HepG2 (cell line): Measurements from ENCODE around the gene UQCC2. TPM values are rescaled to one million over a fixed set of nuclear protein-coding genes. Genes with fewer than 3 reads are reported as not detected.
A peak's percentile ranks its signal among the peaks of the same experiment; 100 is the strongest.

Experiments
- ATAC-seq: fragments of 200-7000 bp; cut with Tn5 transposase; 3 replicates; pipeline ENCODE4 v1.9.1; 2020; ENCODE audit warnings: mild to moderate bottlenecking, moderate library complexity
- BruUV-seq: library from RNA; stranded (reverse); fragments of 400-500 nt; replicated peaks from 2 replicates; lab custom pipeline; 2021; lab: Mats Ljungman, UMichigan
- CTCF ChIA-PET: fragments of 300-600 bp; formaldehyde crosslinking; extraction: SDS; loops from one replicate; lab custom pipeline; 2021; ENCODE audit warnings: low total read pairs, inconsistent platforms, low intra/inter-chr PET ratio; lab: Yijun Ruan, JAX
- POLR2A ChIA-PET: fragments of 350-600 bp; sonication (Branson Sonifier 250); formaldehyde crosslinking; loops from one replicate; lab custom pipeline; 2020; ENCODE audit warnings: antibody characterized with exemption, inconsistent platforms; lab: Yijun Ruan, JAX
- DNase-seq: peaks from one replicate; pipeline ENCODE4 v3.0.0-alpha.2; 2015; ENCODE audit warnings: low spot score
- FAIRE-seq: peaks from 3 replicates; lab custom pipeline; 2011; peaks lifted over from hg19 to GRCh38; lab: Jason Lieb, UNC
- H2AFZ ChIP-seq: one replicate; pipeline ENCODE4 v1.6.1; 2011; ENCODE audit warnings: low read length, inconsistent platforms
- H3K27ac ChIP-seq: fragments of 300-600 bp; 3 replicates; pipeline ENCODE4 v1.8.0; 2011; ENCODE audit warnings: mixed run types, mild to moderate bottlenecking, mixed read lengths, low read length, inconsistent platforms; ENCODE audit not compliant: insufficient read depth; ENCODE audit errors: extremely low read length
- H3K27me3 ChIP-seq, 2 experiments: fragments of 200-600 bp in 1 of 2; 2 replicates in 1 of 2; 3 replicates in 1 of 2; pipeline versions ENCODE4 v1.6.0 to v1.8.0; 2011; ENCODE audit warnings: low read length in 2 of 2, mild to moderate bottlenecking in 2 of 2, moderate library complexity in 2 of 2, inconsistent platforms in 1 of 2; ENCODE audit not compliant: insufficient read depth in 2 of 2, control insufficient read depth in 1 of 2
- H3K36me3 ChIP-seq, 2 experiments: fragments of 200-600 bp in 1 of 2; replicated peaks in 1 of 2; 2 replicates in 1 of 2; 3 replicates in 1 of 2; pipeline versions ENCODE4 v1.5.1 to v1.8.0; 2011; ENCODE audit warnings: low read length in 2 of 2, inconsistent platforms in 1 of 2; ENCODE audit not compliant: insufficient read depth in 2 of 2, control insufficient read depth in 1 of 2
- H3K4me1 ChIP-seq: 2 replicates; pipeline ENCODE4 v1.5.1; 2012; ENCODE audit warnings: low read length, inconsistent platforms; ENCODE audit not compliant: insufficient read depth
- H3K4me2 ChIP-seq: 2 replicates; pipeline ENCODE4 v1.6.0; 2011; ENCODE audit warnings: low read depth, low read length, inconsistent platforms
- H3K4me3 ChIP-seq, 3 experiments: fragments of 200-600 bp in 1 of 3; sonication (generic), shearing (Covaris generic) in 1 of 3; replicated peaks in 1 of 3; 2 replicates each; pipeline ENCODE4 v1.5.1; 2011 to 2016; ENCODE audit warnings: low read length in 3 of 3, inconsistent platforms in 2 of 3, low read depth in 2 of 3, mild to moderate bottlenecking in 2 of 3, control low read depth in 1 of 3, mixed read lengths in 1 of 3; ENCODE audit not compliant: insufficient read depth in 1 of 3
- H3K79me2 ChIP-seq: one replicate; pipeline ENCODE4 v1.6.1; 2011; ENCODE audit warnings: low read length, inconsistent platforms; ENCODE audit not compliant: insufficient read depth
- H3K9ac ChIP-seq: 2 replicates; pipeline ENCODE4 v1.6.0; 2011; ENCODE audit warnings: mild to moderate bottlenecking, low read depth, low read length, inconsistent platforms; ENCODE audit not compliant: insufficient read depth
- H3K9me3 ChIP-seq: 2 replicates; pipeline ENCODE4 v1.5.1; 2012; ENCODE audit warnings: mild to moderate bottlenecking, low read length
- H4K20me1 ChIP-seq: 2 replicates; pipeline ENCODE4 v1.6.0; 2011; ENCODE audit warnings: inconsistent platforms, mild to moderate bottlenecking, low read length, moderate library complexity; ENCODE audit not compliant: insufficient read depth
- CAMTA2 ChIP-seq: sonication (generic); formaldehyde crosslinking; IDR thresholded peaks from 2 replicates; pipeline ENCODE4 v1.4.0; 2020; ENCODE audit warnings: mild to moderate bottlenecking, missing genetic modification reagents, borderline replicate concordance
- CC2D1A ChIP-seq: sonication (generic); formaldehyde crosslinking; IDR thresholded peaks from 2 replicates; pipeline ENCODE4 v1.8.1; 2023; ENCODE audit warnings: mild to moderate bottlenecking, missing genetic modification reagents
- ETV5 ChIP-seq: IDR thresholded peaks from 2 replicates; pipeline ENCODE4 v1.6.1; 2018; ENCODE audit warnings: missing biosample characterization, missing genetic modification reagents, inconsistent platforms, borderline replicate concordance
- GZF1 ChIP-seq: sonication (generic); formaldehyde crosslinking; IDR thresholded peaks from 2 replicates; pipeline ENCODE4 v1.5.1; 2020; ENCODE audit warnings: mild to moderate bottlenecking, missing genetic modification reagents
- HMGXB4 ChIP-seq, 2 experiments: sonication (generic) in 1 of 2; formaldehyde crosslinking in 1 of 2; IDR thresholded peaks; 2 replicates each; pipeline versions ENCODE4 v1.4.0 to v1.6.1; 2018 to 2020; ENCODE audit warnings: missing genetic modification reagents in 2 of 2, borderline replicate concordance in 1 of 2, low read depth in 1 of 2, mild to moderate bottlenecking in 1 of 2, missing biosample characterization in 1 of 2
- JUN ChIP-seq: sonication (generic); formaldehyde crosslinking; IDR thresholded peaks from 2 replicates; pipeline ENCODE4 v1.4.0; 2020; ENCODE audit warnings: mild to moderate bottlenecking, missing genetic modification reagents
- MAZ ChIP-seq, 2 experiments: sonication (generic) in 1 of 2; formaldehyde crosslinking in 1 of 2; IDR thresholded peaks; 2 replicates each; pipeline versions ENCODE4 v1.5.0 to v1.6.1; 2012 to 2020; ENCODE audit warnings: low read depth in 2 of 2, mild to moderate bottlenecking in 2 of 2, borderline replicate concordance in 1 of 2, improper control_type of control experiment in 1 of 2, low read length in 1 of 2, missing genetic modification reagents in 1 of 2, moderate library complexity in 1 of 2
- MIXL1 ChIP-seq: IDR thresholded peaks from 2 replicates; pipeline ENCODE4 v1.6.1; 2016
- MXI1 ChIP-seq: IDR thresholded peaks from 3 replicates; pipeline ENCODE4 v1.6.1; 2012; ENCODE audit warnings: low read depth, low read length, inconsistent platforms, borderline replicate concordance
- NBN ChIP-seq: fragments of 450-650 bp; conservative IDR thresholded peaks from 2 replicates; pipeline ENCODE4 v1.6.1; 2017
- NR2F6 ChIP-seq, 2 experiments: IDR thresholded peaks; 2 replicates each; pipeline ENCODE4 v1.6.1; 2016; ENCODE audit warnings: antibody characterized with exemption in 1 of 2, mild to moderate bottlenecking in 1 of 2
- PTBP1 ChIP-seq: fragments of 200-400 bp; formaldehyde crosslinking; IDR thresholded peaks from 2 replicates; pipeline ENCODE4 v1.6.1; 2018; ENCODE audit warnings: low read length, low read depth; ENCODE audit not compliant: poor library complexity, severe bottlenecking
- RAD21 ChIP-seq: fragments of 450-650 bp; formaldehyde crosslinking; IDR thresholded peaks from 2 replicates; pipeline ENCODE4 v1.5.0; 2020; ENCODE audit warnings: mild to moderate bottlenecking
- RARA ChIP-seq: IDR thresholded peaks from 2 replicates; pipeline ENCODE4 v1.6.1; 2016; ENCODE audit warnings: missing genetic modification reagents, missing compliant biosample characterization
- SAP130 ChIP-seq: IDR thresholded peaks from 2 replicates; pipeline ENCODE4 v1.6.1; 2016; ENCODE audit warnings: low read depth
- SKI ChIP-seq: fragments of 450-650 bp; IDR thresholded peaks from one replicate; pipeline ENCODE4 v1.6.1; 2018; ENCODE audit warnings: mild to moderate bottlenecking; ENCODE audit not compliant: partially characterized antibody
- STAG1 ChIP-seq: sonication (generic); formaldehyde crosslinking; IDR thresholded peaks from 2 replicates; pipeline ENCODE4 v1.4.0; 2020; ENCODE audit warnings: missing genetic modification reagents
- XRCC5 ChIP-seq: fragments of 200-400 bp; formaldehyde crosslinking; optimal IDR thresholded peaks from 2 replicates; pipeline ENCODE3; 2017; ENCODE audit warnings: mild to moderate bottlenecking, low read length
- ZNF550 ChIP-seq: sonication (generic); formaldehyde crosslinking; IDR thresholded peaks from 2 replicates; pipeline ENCODE4 v1.4.0; 2020; ENCODE audit warnings: mild to moderate bottlenecking, missing genetic modification reagents, borderline replicate concordance
- ZNF691 ChIP-seq: sonication (generic); formaldehyde crosslinking; IDR thresholded peaks from 2 replicates; pipeline ENCODE4 v1.4.0; 2020; ENCODE audit warnings: missing genetic modification reagents, low read depth, mild to moderate bottlenecking, borderline replicate concordance
- ZNF724P ChIP-seq: sonication (generic); formaldehyde crosslinking; IDR thresholded peaks from 2 replicates; pipeline ENCODE4 v1.8.0; 2022; ENCODE audit warnings: missing genetic modification reagents, borderline replicate concordance
- ZNF746 ChIP-seq: sonication (generic); formaldehyde crosslinking; IDR thresholded peaks from 2 replicates; pipeline ENCODE4 v1.8.0; 2022; ENCODE audit warnings: mild to moderate bottlenecking, missing genetic modification reagents
- WGBS: methylation state at CpG from one replicate; pipeline ENCODE4 v1.1.6; 2017; ENCODE audit warnings: low lambda C conversion rate; 5-methylcytosine and 5-hydroxymethylcytosine counted together
- in situ Hi-C: cut with HindIII; loops from 2 replicates; pipeline ENCODE4 v1.10.0; 2017; ENCODE audit warnings: low pct_unique_long_range_greater_than_20kb; ENCODE audit not compliant: extremely low pct_ligation_motif_present
- intact Hi-C: fragments of 100-400 bp; cut with micrococcal nuclease; formaldehyde crosslinking; loops from one replicate; pipeline ENCODE4 v1.10.0; 2022; ENCODE audit not compliant: unreplicated experiment
- polyA plus RNA-seq, 8 experiments: library from polyadenylated mRNA; depleted of rRNA in 3 of 8; stranded (reverse) in 7 of 8; unstranded in 1 of 8; fragments of >200 nt; fragmentation: Illumina TruSeq in 4 of 8; extraction: Trizol in 4 of 8; gene quantifications; 2 replicates each; pipeline versions ENCODE4 v1.2.1 to v1.2.3, GENCODE V29; 2011 to 2016; ENCODE audit warnings: low read depth in 4 of 8, missing spikeins in 1 of 8, mixed read lengths in 1 of 8; ENCODE audit not compliant: insufficient read depth in 1 of 8
- total RNA-seq, 5 experiments: library from RNA; depleted of rRNA; stranded (reverse); fragments of >200 nt; fragmentation: Illumina TruSeq; extraction: Trizol; gene quantifications; 2 replicates each; pipeline ENCODE4 v1.2.3, GENCODE V29; 2016; ENCODE audit warnings: low read depth in 1 of 5

Gene UQCC2
- total and polyA plus RNA-seq, 2 of the 13 experiments (the other 11 are each of a cell fraction or from before 2014, with no cell fraction given) = 82.4 to 238 TPM

GRCh38 chr6:33672808-33673207 is 38.7 kb downstream of the UQCC2 start:
- peaks cover 4% of the 10 kb centered on the region in 2 experiments; a peak in 3 of 5 replicates for H3K36me3 ChIP-seq
- no peaks in the 10 kb centered on the region for H3K79me2 ChIP-seq
- H4K20me1 ChIP-seq = no peaks in the 10 kb centered on the region
- FAIRE-seq (peak; percentile 69), ATAC-seq (peak; percentile 96), DNase-seq (peak; percentile 78)
- intact Hi-C loops (loop anchor here (1.0 kb wide), 2 partner anchors 83 to 88 kb away; no protein-coding TSS in a partner anchor), in situ Hi-C loops (loop anchor here (5.0 kb wide), 1 partner anchor 86 kb away; no protein-coding TSS in a partner anchor)
- WGBS = 0% methylated on average over 2 of the region's 5 CpGs
- H3K4me3 ChIP-seq = no peak overlapping the region
- H3K27me3 ChIP-seq = no peaks in the 10 kb centered on the region
- ChIA-PET POLR2A (interaction anchor here (1.0 kb wide), 1 partner anchor 51 kb away, joined by 3 read pairs; the partner anchor contains the start of gene ITPR3), CTCF (interaction anchor here (1.3 to 2.3 kb wide), 3 partner anchors 41 to 87 kb away, joined by 6 to 23 read pairs (median 20); no protein-coding TSS in a partner anchor)
- H3K27ac ChIP-seq = no peak overlapping the region
- no peak overlapping the region for H3K4me2 ChIP-seq
- no peak overlapping the region for H3K9ac ChIP-seq
- H2AFZ ChIP-seq = no peak overlapping the region
- no peaks in the 10 kb centered on the region for H3K4me1 ChIP-seq
- no TSS peak for BruUV-seq
- no peaks in the 10 kb centered on the region for H3K9me3 ChIP-seq
- TF ChIP-seq RARA (CRISPR knock-in tag) (0 out of 2 replicates have a peak, but pooled peaks have one; percentile 16), SKI (peak; percentile 66), MXI1 (0 out of 3 replicates have a peak, but pooled peaks have one; percentile 13), XRCC5 (peak; percentile 93), PTBP1 (peak; percentile 47), ZNF691 (CRISPR knock-in tag) (0 out of 2 replicates have a peak, but pooled peaks have one; percentile 27), CC2D1A (CRISPR knock-in tag) (no peak), ZNF550 (CRISPR knock-in tag) (no peak), MIXL1 (CRISPR knock-in tag) (0 out of 2 replicates have a peak, but pooled peaks have one; percentile 14), JUN (CRISPR knock-in tag) (peak; percentile 74; the same call in 1 of the 2 replicates), CAMTA2 (no peak), ETV5 (CRISPR knock-in tag) (peak; percentile 57; the same call in 1 of the 2 replicates), MAZ (IDR thresholded peaks at IDR 0.05; ENCODE audit: borderline replicate concordance, low read depth, low read length) (0 out of 2 replicates have a peak, but pooled peaks have one; percentile 39), MAZ (CRISPR knock-in tag; IDR thresholded peaks at IDR 0.05; ENCODE audit: low read depth) (no peak), RAD21 (CRISPR knock-in tag) (peak; percentile 89), NBN (no peak), GZF1 (CRISPR knock-in tag) (no peak), ZNF746 (CRISPR knock-in tag) (no peak), SAP130 (CRISPR knock-in tag) (0 out of 2 replicates have a peak, but pooled peaks have one; percentile 24), ZNF724P (CRISPR knock-in tag) (no peak), STAG1 (CRISPR knock-in tag) (peak; percentile 77), HMGXB4 (CRISPR knock-in tag; IDR thresholded peaks at IDR 0.05; ENCODE audit: borderline replicate concordance in 1 of 2, low read depth in 1 of 2) (peak in 1 of 2 experiments; percentile 61; a peak in 1 of 4 replicates), NR2F6 (IDR thresholded peaks at IDR 0.05) (no peak), NR2F6 (CRISPR knock-in tag; IDR thresholded peaks at IDR 0.05) (peak; percentile 51; the same call in 1 of the 2 replicates)
